Astrocyte of the spinal cord (primary cell): ENCODE measurements around the gene PFN1.

ENCODE experiments used
- DNase-seq: peaks from one replicate; pipeline ENCODE4 v3.0.0; 2011; ENCODE audit warnings: low read depth, low spot score
- H3K4me3 ChIP-seq: 2 replicates; pipeline ENCODE4 v1.5.1; 2011; ENCODE audit warnings: low read depth, mild to moderate bottlenecking, low read length, moderate library complexity
- CTCF ChIP-seq: IDR thresholded peaks from 2 replicates; pipeline ENCODE4 v1.5.1; 2012; ENCODE audit warnings: low read depth, mild to moderate bottlenecking, low read length, inconsistent platforms
- in situ Hi-C: cut with HindIII; loops from 2 replicates; pipeline ENCODE4 v1.10.0; 2017; ENCODE audit warnings: low sequenced_read_pairs

Gene PFN1

DNA sequence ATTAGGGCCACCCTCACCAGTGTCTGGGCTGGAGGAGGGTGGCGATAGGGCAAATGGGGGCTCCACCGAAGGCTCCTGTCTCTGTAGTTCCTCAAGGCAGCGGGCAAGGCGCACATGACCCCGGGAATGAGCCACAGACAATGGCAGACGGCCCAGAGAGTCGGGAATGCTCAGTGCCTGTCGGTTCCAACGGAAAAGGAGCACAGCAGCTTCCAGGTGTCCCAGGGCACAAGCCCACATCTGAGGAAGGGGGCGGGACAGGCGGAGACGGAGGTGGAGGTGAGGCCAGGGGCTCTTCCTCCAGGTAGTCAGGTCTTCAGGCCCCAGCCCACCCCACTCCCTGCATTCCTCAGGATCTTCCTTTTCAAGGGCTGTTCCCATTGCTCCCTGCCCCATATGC lies 24.4 kb upstream of the PFN1 start:
- DNase-seq: no peak
- TF ChIP-seq CTCF: no peak
- in situ Hi-C loops: no loop called here
- H3K4me3 ChIP-seq: no peak overlapping the region

GRCh38 chr17:4972322-4972721 lies 24.0 kb upstream of the PFN1 start:
- no peak for DNase-seq
- in situ Hi-C loops: no loop called here
- no peak for TF ChIP-seq CTCF
- H3K4me3 ChIP-seq: no peak overlapping the region

GRCh38 chr17:4971826-4972225 lies 23.5 kb upstream of the PFN1 start:
- no peak for DNase-seq
- in situ Hi-C loops: no loop called here
- H3K4me3 ChIP-seq: no peak overlapping the region
- no peak for TF ChIP-seq CTCF

- no peak for DNase-seq
- no peak overlapping the region for H3K4me3 ChIP-seq
- in situ Hi-C loops: no loop called here
- TF ChIP-seq CTCF: no peak
These were observed 21.9 kb upstream of the PFN1 start for GRCh38 chr17:4970273-4970672.

DNA sequence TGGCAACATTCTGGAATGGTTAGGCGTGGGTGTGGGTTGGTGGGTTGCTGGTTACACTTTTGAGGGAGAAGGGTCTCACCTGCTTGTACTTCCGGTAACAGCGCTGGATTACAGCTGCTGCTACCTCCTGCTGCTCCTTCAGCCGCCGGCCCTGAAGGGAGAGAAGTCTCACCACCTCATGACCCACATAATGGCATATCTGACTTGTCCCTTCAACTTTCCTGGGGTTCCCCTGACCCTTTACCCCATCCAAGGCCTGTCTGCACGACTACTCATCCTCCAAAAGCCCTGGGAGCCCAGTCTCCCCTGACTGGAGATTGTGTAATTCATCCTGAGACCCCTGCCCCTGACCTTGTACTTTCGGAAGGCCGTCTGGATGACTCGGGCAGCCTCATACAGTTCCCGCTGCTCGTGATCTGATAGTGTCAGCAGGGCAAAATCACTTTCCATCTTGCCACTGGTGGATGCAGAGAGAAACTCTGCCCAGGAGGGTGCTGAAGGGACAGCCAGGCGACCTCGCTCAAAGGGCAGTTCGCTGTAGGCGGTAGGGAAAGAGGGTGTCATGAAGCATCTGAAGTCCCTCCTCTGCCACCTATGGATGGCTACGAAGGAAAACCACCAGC lies 21.3 kb upstream of the PFN1 start:
- peak; percentile 40 for DNase-seq
- TF ChIP-seq CTCF: no peak
- in situ Hi-C loops: no loop called here
- H3K4me3 ChIP-seq: peak overlapping the region; percentile 65

- no peak for TF ChIP-seq CTCF
- peak; percentile 94 for DNase-seq
- in situ Hi-C loops: no loop called here
- peak overlapping the region; percentile 65 for H3K4me3 ChIP-seq
These were observed 20.8 kb upstream of the PFN1 start for GRCh38 chr17:4969047-4969550.
